RWPE2 (cell line): ENCODE measurements around the gene FOXK2.
"Not testable (repeated sequence)": the region's sequence is repeated elsewhere in the genome, so short reads cannot be mapped to it uniquely, and the experiment has no call there.

ENCODE experiments used
- ATAC-seq: fragments of 200-7000 bp; cut with Tn5 transposase; 3 replicates; pipeline ENCODE4 v1.9.1; 2021; ENCODE audit warnings: low read depth
- DNase-seq: peaks from one replicate; pipeline ENCODE4 v3.0.0-alpha.2; 2020; ENCODE audit warnings: low spot score
- H3K27ac ChIP-seq: fragments of 450-650 bp; 2 replicates; pipeline ENCODE4 v1.5.1; 2017; ENCODE audit warnings: mild to moderate bottlenecking; ENCODE audit not compliant: poor library complexity, severe bottlenecking
- H3K27me3 ChIP-seq: fragments of 250-450 bp; sonication (Bioruptor Pico); 2 replicates; pipeline ENCODE4 v1.5.1; 2021; ENCODE audit warnings: mild to moderate bottlenecking, moderate library complexity; ENCODE audit not compliant: insufficient read depth, poor library complexity, severe bottlenecking
- H3K36me3 ChIP-seq: fragments of 250-450 bp; sonication (Bioruptor Pico); 2 replicates; pipeline ENCODE4 v1.5.1; 2020; ENCODE audit warnings: low read depth, mild to moderate bottlenecking, moderate library complexity
- H3K4me1 ChIP-seq: fragments of 250-450 bp; sonication (Bioruptor Pico); 2 replicates; pipeline ENCODE4 v1.5.1; 2021; ENCODE audit warnings: mild to moderate bottlenecking, moderate library complexity; ENCODE audit not compliant: insufficient read depth, poor library complexity, severe bottlenecking
- H3K4me3 ChIP-seq: fragments of 250-450 bp; sonication (Bioruptor Pico); 2 replicates; pipeline ENCODE4 v1.5.1; 2021; ENCODE audit warnings: mild to moderate bottlenecking, moderate library complexity; ENCODE audit not compliant: severe bottlenecking
- H3K9me3 ChIP-seq: fragments of 250-450 bp; sonication (Bioruptor Pico); 2 replicates; pipeline ENCODE4 v1.5.1; 2021; ENCODE audit warnings: mild to moderate bottlenecking, moderate library complexity; ENCODE audit not compliant: severe bottlenecking
- CTCF ChIP-seq: fragments of 450-650 bp; IDR thresholded peaks from one replicate; pipeline ENCODE4 v1.5.1; 2017; ENCODE audit warnings: mild to moderate bottlenecking, moderate library complexity; ENCODE audit not compliant: poor library complexity, severe bottlenecking

FOXK2 gene

GRCh38 chr17:82569621-82570020 is 50.1 kb downstream of the FOXK2 start:
- no peaks in the 10 kb centered on the region for H3K4me1 ChIP-seq
- DNase-seq = no peak
- TF ChIP-seq CTCF = no peak
- H3K9me3 ChIP-seq = no peaks in the 10 kb centered on the region
- no peak overlapping the region for H3K27ac ChIP-seq
- ATAC-seq = no peak
- H3K4me3 ChIP-seq = no peak overlapping the region
- no peaks in the 10 kb centered on the region for H3K27me3 ChIP-seq
- peaks cover 96% of the 10 kb centered on the region for H3K36me3 ChIP-seq

- Histone ChIP-seq H3K27ac (no peak overlapping the region), H3K9me3 (no peaks in the 10 kb centered on the region), H3K36me3 (peaks cover 96% of the 10 kb centered on the region), H3K4me3 (no peak overlapping the region), H3K27me3 (no peaks in the 10 kb centered on the region), H3K4me1 (no peaks in the 10 kb centered on the region)
- DNase-seq = no peak
- no peak for ATAC-seq
- no peak for TF ChIP-seq CTCF
Measured at GRCh38 chr17:82570277-82570676, 50.7 kb downstream of the FOXK2 start.

DNA sequence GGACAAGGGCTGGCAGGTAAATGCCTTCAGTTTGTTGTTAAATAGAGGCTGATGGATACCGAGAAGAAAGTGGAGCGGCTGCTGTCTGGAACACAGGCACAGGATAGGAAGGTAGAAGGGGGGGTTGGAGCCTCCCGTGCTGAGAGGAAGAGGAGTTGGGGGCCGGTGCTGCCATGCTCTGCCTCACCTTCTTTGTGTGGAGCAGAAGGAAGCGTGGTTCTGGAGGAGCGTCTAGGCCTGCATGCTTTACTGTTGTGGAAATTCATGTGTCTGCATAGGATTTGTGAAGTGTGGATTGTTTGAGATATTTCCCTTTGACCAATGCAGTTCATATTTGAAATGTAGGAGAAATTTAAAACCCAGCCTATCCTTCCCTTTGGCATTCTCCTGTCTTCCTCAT is 52.3 kb downstream of the FOXK2 start:
- DNase-seq (no peak), ATAC-seq (no peak)
- no peak for TF ChIP-seq CTCF
- Histone ChIP-seq H3K4me3 (no peak overlapping the region), H3K36me3 (peaks cover 94% of the 10 kb centered on the region), H3K9me3 (no peaks in the 10 kb centered on the region), H3K27ac (no peak overlapping the region), H3K27me3 (no peaks in the 10 kb centered on the region), H3K4me1 (no peaks in the 10 kb centered on the region)

DNA sequence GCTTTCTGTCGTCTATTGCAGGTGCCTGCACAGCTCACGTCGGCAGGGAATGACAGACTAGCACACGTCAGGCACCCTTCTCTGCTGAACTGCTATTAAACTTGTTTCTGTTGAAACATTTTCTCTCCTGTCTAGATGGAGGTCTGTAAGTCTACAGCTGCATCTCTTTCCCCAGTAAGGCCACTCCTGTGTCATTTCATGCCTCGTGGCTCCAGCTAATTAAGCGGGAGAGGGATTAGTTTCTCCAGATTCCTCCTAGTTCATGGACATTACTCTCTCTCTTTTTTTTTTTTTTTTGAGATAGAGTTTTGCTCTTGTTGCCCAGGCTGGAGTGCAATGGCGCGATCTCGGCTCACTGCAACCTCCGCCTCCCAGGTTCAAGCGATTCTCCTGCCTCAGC is 54.5 kb downstream of the FOXK2 start:
- no peak overlapping the region for H3K27ac ChIP-seq
- H3K4me1 ChIP-seq = no peaks in the 10 kb centered on the region
- no peak for DNase-seq
- ATAC-seq = no peak
- no peak overlapping the region for H3K4me3 ChIP-seq
- no peak for TF ChIP-seq CTCF
- no peaks in the 10 kb centered on the region for H3K27me3 ChIP-seq
- H3K9me3 ChIP-seq = no peaks in the 10 kb centered on the region
- H3K36me3 ChIP-seq = peaks cover 93% of the 10 kb centered on the region

DNA sequence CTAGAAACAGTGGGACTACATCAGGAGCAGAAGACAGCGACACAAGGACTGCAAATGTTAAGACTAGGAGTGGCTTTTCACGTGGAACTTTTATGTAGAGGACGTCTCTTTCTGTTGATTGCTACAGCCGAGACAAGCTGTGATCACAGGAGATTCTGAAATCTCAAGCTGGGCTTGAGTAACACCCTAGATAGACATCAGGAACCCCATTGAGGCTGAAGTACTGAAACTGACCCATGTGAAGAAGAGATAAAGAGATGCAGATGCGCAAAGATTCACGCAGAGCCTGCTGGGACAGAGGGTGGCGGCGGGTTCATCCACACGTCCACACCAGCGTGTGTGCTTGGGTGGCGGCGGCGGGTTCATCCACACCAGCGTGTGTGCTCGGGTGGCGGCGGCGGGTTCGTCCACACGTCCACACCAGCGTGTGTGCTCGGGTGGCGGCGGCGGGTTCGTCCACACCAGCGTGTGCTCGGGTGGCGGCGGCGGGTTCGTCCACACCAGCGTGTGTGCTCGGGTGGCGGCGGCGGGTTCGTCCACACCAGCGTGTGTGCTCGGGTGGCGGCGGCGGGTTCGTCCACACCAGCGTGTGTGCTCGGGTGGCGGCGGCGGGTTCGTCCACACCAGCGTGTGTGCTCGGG is 56.2 kb downstream of the FOXK2 start:
- not testable (repeated sequence) for H3K4me1 ChIP-seq, H3K27me3 ChIP-seq, ATAC-seq, DNase-seq, H3K4me3 ChIP-seq, H3K9me3 ChIP-seq, H3K27ac ChIP-seq
- H3K36me3 ChIP-seq = peaks cover 77% of the 10 kb centered on the region
